Measurements from ENCODE around the gene ANKIB1.
"Not testable (repeated sequence)": the region's sequence is repeated elsewhere in the genome, so short reads cannot be mapped to it uniquely, and the experiment has no call there.

Gene ANKIB1

DNA sequence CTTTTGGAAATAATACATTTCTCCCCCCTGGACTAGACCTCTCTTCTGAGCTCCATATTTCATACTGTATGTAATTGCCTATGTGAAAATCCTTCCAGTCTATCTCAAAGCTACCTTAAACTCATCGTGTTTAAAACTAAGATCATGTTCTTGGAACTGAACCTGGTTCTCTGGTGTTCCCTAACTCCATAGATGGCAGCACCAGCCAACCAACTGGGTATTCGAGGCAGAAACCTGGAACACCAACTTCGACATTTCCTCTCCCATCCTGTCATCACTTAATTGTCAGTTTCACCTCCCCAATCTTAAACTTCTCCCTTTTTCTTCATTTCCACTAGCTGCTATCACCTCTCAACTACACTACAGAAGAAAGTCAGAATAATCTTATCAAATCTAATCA is 87.0 kb downstream of the ANKIB1 start:
- no peak for DNase-seq

DNA sequence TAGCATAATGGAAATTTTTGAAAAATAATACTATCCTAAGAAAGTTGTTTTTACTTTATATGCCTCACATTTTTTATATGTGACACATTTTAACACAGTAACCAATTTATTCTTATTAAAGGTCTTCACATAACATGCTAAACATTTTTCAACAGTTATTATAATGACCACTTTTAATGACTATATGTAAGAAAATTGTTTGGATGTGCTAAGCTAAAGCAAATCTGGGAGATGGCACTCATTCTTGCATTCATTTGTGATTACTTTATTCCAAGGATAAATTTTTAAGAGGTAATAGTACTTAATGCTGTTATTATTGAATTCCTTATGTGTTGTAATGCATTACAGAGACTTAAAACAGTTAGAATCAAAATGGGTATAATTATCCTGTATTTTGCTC is 88.1 kb downstream of the ANKIB1 start:
- DNase-seq, result no peak

DNA sequence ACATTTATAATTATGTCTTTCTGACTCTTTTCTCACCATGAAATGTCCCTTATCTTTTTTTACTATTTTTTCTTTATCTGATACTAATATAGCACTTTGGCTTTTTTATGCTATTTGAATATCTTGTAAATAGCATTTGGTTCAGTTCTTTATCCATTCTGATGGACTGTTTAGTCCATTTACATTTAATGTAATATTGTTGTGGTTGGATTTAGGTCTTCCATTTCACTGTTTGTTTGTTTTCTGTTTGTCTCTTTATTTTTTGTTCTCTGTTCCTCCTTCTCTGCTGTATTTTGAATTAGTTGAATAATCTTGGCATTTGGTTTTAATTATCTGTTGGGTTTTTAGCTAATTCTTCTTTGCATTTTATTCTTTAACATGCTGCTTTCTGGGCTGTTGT is 89.8 kb downstream of the ANKIB1 start:
- no peak for DNase-seq

DNA sequence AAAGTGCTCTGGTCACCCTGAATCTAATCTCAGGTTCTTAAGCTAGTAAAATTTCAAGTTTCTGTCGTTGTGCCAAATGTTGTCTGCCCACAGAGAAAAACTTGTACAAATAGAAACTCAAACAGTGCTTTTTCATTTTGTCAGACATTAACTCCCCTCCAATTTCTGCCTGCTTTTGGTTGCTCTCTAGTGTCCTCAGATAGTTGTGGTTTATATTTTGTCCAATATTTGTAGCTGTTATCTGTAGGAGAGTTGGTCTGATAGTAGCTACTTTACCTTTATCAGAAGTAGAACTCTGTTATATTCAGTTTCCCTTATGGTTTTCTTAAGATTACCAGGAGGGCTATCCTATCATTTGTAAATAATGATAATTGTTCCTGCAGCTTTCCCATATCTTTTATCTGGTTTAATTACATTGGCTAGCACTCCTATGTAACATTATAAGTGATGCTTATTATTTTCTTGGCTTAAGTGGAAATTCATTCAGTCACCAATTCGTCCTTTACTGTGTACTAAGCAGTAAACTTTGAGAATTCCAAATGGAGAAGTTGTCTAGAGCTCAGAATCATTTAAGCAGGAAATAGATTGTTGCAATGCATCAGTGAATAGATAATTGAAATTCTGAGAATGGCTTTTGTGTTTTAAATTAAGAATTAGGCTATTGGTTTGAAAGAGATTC is 91.0 kb downstream of the ANKIB1 start:
- no peak for DNase-seq

DNA sequence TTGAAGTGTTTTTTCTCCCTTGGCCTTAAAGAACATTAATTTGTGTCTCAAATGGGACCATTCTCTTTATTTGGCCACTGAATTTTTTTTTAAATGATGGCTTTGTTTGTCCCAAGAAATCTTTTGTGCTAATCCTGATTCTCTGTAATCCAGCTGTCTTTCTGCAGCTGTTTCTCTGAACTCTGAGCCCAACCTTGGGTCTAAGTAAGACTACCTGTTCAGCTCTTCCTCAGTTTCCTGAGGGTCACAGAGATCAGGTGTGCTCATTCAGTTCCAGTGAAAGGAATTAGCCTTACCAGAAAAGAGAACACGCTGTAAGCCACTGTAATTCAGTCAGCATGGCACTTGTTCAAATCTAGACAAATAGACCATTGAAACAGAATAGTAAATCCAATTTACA is 94.2 kb downstream of the ANKIB1 start:
- DNase-seq, result no peak

DNA sequence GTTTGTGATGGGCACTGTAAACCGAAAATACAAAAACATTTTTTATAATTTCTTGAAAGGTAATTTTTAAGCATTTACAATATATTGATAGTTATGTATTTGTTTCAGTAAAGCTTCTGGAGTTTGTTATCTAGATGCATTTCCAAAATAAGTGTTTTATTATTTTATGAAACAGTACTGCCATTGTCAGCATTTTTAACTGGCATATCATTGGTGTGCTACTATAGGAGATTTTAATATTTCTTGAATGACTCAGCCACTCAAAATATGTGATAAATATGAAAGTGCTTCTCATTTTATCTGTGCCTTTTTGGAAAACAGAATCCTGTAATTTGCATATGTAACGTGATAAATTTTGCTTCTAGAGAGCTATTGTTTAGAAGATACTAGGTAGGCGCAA is 97.9 kb downstream of the ANKIB1 start:
- DNase-seq, result no peak

DNA sequence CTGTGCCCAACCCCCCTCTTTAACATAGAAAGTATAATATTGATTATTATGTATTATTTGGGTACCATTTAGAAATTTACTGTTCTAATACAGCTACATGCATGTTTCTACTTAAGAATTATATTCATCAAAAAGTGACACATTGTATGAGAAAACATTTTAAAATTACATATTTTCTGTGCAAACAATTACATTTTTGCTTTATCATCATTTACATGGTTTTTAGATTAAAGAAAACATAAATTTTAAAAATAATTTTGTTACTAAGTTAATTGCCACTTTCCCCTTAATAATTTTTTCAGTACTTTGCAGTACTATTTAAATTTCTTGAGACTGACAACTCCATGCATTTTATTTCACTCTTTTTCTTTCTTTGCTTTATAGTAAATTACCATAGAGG is 106.2 kb downstream of the ANKIB1 start:
- DNase-seq, result no peak

DNA sequence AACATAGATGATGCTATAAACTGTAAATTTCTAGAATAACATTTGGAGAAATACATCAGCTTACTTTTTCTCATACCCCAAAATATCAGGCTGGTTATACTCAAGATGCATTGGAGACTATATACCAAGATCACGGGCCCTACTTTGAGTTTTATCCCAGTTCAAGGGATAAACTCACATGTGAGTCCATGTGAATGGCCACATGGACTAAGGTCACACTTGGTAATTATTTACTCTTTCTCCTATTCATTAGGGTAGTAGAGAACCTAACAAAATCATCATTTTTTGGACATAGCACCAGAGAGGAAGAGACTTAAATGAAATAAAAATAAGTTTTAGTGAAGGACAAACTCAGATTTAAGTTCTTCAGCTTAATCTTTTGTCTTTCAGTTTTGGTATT is 108.4 kb downstream of the ANKIB1 start:
- DNase-seq, result no peak

DNA sequence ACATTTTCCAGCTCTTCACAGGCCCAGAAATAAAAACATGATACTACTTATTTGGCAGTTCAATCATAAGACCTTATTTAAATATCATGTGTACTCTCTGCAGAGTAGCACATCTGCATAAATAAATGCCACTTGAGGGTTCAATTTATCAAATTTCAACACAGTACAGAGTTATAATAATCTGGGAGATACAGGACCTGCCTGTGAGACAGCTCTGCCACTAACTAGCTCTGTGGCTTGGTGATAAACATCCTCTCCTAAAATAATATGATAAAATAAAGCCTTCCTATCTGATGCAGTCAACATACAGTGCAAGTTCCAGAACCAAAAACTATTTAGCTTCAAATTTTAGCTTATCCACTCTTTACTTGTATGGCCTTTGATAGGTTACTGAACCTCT is 110.6 kb downstream of the ANKIB1 start:
- DNase-seq, result no peak

DNA sequence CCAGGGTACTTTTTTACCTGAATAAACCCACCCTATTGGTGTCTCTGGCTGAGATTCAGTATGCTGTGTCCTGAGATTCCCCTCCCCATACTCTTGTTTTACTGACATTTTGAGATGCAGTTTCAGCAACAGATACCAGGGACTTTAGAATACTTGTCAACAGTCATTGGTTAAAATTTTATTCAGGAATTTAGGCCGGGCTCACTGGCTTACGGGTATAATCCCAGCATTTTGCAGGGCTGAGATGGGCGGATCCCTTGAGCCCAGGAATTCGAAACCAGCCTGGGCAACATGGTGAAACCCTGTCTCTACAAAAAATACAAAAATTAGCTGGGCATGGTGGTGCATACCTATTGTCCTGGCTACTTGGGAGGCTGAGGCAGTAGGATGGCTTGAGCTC is 111.5 kb downstream of the ANKIB1 start:
- DNase-seq, result no peak

DNA sequence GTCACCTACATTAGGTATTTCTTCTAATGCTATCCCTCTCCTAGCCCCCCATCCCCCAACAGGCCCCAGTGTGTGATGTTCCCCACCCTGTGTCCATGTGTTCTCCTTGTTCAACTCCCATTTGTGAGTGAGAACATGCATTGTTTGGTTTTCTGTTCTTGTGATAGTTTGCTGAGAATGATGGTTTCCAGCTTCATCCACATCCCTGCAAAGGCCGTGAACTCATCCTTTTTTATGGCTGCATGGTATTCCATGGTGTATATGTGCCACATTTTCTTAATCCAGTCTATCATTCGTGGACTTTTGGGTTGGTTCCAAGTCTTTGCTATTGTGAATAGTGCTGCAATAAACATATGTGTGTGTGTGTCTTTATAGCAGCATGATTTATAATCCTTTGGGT is 113.4 kb downstream of the ANKIB1 start:
- not testable (repeated sequence) for DNase-seq

DNA sequence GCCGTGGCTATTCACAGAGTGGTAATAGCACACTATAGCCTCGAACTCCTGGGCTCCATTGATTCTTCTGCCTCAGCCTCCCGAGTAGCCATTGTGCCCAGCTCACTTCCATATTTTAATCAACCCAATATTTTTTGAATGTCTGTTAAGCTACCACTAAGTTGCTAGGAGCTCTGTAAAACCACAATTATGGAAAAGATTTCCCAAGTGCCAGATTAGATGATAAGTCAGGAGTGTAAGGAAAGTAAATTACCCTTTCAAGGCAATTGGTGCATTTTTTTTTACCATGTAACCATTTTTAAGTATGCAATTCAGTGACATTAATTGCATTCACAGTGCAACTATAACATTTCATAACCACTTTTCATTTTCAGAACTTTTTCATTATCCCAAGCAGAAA is 114.0 kb downstream of the ANKIB1 start:
- DNase-seq, result no peak

DNA sequence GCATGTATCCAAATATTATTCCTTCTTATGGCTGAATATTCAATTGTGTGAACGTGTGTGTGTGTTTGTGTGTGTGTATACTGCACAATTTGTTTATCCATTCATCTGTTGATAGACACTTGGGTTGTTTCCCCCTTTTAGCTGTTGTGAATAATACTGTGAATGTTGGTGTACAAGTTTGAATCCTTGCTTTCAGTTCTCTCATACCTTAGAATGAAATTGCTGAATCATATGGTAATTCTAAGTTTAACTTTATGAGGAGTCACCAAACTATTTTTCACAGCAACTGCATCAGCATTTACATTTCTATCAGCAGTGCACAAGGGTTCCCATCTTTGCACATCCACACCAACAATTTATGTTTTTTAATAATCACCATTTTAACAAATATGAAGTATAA is 114.6 kb downstream of the ANKIB1 start:
- DNase-seq, result no peak

DNA sequence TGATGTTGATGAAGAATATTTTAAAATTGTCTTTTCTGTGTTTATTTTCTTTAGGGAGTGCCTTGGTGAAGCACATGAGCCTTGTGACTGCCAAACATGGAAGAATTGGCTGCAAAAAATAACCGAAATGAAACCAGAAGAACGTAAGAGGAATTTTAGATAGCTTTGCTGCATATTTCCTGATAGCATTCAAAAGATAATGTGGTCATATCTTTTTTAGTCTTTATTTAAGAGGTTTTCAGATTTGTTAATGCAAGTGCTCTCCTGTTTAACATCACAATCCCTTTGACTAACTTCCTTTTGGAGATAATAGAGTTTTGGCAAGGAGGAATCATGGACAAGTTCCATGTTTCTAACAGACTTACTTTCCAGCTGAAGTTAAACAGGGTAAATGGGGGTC is 116.4 kb downstream of the ANKIB1 start:
- no peak for DNase-seq

DNA sequence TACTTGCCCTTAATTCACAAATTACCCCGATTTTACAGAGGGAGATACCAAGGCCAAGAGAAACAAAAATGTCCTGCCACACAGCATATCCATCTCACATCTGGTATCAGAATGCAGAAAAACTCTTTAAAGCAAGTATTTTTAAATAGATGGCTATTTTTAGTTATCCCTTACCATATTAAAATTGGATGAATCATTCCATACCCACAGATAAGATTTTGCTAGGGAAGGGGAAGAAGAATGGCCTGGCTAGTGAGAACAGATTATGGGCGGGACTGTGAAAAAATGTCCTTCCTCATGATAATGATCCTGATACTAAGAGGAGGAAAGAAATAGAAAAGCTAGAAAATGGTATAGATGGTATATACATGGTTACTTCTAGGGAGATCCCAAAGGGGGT is 121.0 kb downstream of the ANKIB1 start:
- no peak for DNase-seq

DNA sequence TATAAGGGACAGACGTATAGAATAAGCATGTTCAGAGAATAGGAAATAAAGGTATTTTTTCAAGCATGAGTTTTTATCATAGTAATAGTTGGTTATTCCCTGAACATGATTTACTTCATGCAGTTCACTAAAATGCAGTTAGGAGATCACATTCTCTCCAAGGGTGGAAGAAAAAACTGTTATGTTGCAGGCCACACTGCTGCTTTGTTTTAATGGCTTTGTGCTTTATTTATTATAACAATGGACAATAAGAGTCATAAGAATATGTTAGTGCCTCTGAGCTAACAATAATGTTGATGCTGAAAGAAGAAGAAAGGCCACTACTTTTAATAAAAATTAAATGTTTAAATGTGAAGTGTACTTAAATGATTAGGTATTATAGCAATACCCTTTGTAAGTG is 123.0 kb downstream of the ANKIB1 start:
- no peak for DNase-seq

DNA sequence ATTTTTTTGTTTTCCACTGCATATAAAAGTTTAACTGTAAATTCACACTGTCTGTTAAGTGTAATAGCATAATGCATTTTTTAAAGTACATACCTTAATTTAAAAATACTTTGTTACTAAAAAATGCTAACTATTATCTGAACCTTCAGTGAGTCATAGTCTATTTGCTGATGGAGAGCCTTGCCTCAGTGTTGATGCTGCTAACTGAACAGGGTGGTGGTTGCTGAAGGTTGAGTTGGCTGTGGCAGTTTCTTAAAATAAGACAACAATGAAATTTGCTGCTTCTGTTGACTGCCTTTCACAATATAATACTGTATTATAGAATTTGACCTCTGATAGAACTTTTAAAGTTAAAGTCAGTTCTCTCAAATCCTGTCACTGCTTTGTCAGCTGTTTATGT is 129.2 kb downstream of the ANKIB1 start:
- DNase-seq, result no peak

DNA sequence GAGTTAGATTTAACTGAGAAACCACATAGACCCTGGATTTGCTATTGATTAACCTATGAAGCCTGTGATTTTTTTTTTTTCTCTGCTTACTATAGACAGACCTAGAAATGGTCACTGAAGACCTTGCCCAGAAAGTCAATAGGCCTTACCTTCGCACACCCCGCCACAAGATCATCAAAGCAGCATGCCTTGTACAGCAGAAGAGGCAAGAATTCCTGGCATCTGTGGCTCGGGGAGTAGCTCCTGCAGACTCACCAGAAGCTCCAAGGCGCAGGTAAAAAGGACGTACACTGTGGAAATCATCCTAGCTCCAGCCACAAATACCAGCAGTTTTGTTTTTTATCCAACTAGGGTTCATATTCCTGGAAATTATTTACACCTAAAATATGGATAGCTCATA is 145.3 kb downstream of the ANKIB1 start:
- DNase-seq, result no peak

DNA sequence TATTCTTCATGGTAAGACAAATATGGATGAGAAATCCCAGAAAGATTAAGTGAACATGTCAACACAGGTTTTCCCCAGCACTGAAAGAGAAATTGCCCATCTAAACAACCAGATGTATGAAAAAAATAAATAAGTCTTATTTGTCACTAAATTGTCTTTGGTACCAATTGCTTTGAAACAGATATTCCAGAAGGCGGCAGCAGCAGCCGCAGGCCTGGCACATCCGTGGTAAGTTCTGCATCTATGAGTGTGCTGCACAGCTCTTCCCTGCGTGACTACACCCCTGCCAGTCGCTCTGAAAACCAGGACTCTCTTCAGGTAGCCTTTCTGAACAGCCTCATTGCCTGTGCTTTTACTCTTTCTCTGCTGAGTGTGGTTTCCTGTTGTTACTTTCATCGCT is 151.8 kb downstream of the ANKIB1 start:
- no peak for DNase-seq

DNA sequence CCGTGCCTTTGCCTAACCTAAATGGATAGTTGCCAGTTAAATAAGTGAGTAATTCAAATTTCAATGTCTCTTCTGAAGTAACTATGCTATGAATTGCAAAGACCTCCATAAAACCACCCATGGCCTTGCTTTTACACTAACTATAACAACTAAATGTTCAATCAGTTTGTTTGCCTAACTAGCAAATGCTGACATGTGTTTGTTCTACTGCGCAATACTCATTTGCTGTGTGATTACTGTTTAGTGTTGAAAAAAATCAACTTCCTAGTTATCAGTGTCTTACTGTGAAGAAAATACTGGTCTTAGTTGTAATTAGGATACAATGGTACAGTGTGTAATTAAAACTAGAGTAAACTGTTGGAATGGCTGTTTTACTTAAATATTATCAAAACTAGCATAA is 154.2 kb downstream of the ANKIB1 start:
- DNase-seq, result peak in 1 of 3 experiments; percentile 39

DNA sequence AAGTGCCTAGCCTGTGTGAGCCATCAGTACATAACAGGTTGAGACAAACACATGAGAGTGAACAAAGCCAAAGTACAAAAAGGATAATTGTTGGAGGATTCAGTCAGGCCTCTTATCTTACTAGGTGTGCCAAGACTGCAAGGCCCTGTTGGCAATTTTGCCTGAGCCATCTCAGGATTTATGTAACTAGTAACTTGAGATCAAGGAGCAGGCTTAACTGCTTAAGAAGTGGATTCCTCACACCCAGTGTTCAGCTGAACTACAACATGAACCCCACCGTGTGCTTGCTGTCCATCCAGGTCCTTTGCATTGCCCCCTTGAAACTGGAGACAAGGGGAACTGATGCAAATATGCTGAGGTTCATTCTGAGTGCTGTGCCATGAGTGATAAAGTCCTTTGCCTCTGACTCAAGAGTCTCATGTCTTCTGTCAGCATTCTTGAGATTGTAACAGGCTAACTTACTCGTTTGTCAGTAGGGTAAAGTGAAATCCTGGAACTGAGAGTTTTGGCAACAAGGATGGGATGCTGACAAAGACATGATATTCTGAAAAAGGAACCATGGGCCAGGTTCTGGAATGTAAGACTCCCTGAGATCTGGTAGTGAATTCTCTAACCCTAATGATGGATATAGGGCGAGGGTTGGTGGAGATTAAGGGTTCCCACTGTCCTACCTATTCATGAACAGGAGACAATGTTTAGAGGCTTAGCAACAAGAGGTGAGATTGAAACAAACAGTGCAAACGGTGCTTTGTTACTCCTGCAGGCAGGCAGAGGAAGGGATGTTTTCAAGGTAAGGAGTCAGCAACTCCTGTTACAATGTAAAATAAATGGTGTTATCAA is 157.4 kb downstream of the ANKIB1 start:
- peak in 1 of 3 experiments; percentile 20 for DNase-seq

DNA sequence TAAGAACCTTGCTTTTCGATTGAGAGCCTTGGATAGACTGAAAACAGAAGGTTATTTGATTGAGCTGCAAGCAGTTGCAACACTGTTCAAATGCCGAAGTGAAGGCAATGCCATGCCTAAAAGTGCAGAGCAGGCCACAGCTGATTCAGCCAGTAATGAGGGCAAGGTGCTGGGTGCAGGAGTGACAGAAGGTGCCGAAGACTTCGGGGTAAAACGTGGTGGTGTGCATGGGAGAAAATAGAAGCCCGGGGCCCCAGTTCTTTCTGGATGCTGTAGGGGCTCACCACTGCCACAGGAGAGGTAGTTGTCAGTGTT is 157.9 kb downstream of the ANKIB1 start:
- no peak for DNase-seq

DNA sequence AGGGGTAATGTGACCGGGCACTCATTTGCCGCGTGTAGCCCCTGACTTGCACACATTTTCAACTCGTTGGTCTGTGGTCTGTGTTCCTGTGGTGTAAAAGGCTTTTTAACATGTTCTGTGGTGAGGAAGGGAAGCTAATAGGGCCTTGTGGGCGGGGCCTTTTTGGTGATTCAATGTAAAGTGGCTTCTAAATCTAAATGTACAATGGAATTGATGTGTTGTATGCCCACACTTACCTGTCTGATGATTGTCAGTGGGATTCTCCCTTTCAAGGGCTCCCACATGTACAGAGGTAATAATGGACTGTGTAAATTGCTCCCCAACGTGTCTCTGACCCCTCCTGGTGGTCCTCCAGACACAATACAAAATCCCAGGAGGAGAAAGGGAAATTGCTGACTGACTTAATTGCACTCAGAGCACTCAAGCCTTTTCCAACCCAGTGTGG is 158.4 kb downstream of the ANKIB1 start:
- peak in 2 of 3 experiments; percentile 54 to 88 for DNase-seq

DNA sequence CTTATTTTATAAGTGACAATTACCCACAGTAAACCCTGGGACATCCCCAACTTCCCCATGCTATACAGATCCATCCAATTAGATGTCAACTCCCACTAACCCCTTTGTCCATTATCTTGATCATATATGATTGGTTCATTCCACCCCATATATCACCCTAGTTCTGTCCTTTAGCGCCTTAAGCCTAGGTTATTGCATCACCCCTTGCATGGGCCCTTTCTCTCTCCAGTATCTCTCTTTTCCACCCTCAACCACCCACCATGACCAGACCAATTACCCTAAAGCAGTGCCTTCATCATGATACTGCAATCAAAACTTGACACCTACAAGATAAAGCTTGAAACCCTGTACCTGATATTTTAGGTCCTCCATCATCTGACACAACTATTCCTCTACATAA is 163.6 kb downstream of the ANKIB1 start:
- DNase-seq, result no peak

DNA sequence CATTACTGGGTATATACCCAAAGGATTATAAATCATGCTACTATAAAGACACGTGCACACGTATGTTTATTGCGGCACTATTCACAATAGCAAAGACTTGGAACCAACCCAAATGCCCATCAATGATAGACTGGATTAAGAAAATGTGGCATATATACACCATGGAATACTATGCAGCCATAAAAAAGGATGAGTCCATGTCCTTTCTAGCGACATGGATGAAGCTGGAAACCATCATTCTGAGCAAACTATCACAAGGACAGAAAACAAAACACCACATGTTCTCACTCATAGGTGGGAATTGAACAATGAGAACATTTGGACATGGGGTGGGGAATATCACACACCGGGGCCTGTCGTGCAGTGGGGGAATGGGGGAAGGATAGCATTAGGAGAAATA is 164.4 kb downstream of the ANKIB1 start:
- DNase-seq, result not testable (repeated sequence)
